Rectal smooth muscle tissue (tissue), 1 donor: Measurements from ENCODE around the gene EPHB2.

Source experiments
- H3K27ac ChIP-seq: one replicate; pipeline ENCODE4 v1.7.0; 2013; ENCODE audit warnings: low read depth, low read length, inconsistent platforms
- H3K27me3 ChIP-seq: one replicate; pipeline ENCODE4 v1.7.0; 2013; ENCODE audit warnings: low read length; ENCODE audit not compliant: control insufficient read depth, insufficient read depth
- H3K36me3 ChIP-seq: one replicate; pipeline ENCODE4 v1.7.0; 2013; ENCODE audit warnings: low read length; ENCODE audit not compliant: control insufficient read depth, insufficient read depth
- H3K4me1 ChIP-seq: one replicate; pipeline ENCODE4 v1.7.0; 2013; ENCODE audit warnings: low read length; ENCODE audit not compliant: control insufficient read depth, insufficient read depth
- H3K4me3 ChIP-seq: one replicate; pipeline ENCODE4 v1.7.0; 2013; ENCODE audit warnings: low read length
- H3K9ac ChIP-seq: one replicate; pipeline ENCODE4 v1.7.0; 2013; ENCODE audit warnings: low read length

The EPHB2 gene

DNA sequence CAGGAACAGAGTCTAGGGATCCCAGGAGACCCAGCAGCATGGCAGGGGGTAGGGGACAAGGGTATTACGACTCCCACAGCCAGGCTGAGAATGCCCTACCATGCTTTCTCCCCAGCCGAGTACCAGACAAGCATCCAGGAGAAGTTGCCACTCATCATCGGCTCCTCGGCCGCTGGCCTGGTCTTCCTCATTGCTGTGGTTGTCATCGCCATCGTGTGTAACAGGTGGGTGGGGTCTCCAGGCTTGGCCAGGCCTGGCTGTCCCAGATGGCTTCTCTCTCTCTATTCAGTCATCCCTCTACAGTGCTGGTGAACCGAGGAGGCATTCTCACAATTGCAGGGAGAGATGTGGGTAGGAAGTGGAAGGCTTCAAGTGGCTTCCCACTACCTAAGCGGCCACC, 184.7 kb downstream of the EPHB2 start:
- no peak overlapping the region for H3K27ac ChIP-seq
- no peaks in the 10 kb centered on the region for H3K27me3 ChIP-seq
- no peaks in the 10 kb centered on the region for H3K4me1 ChIP-seq
- H3K4me3 ChIP-seq = no peak overlapping the region
- H3K36me3 ChIP-seq = peaks cover 5% of the 10 kb centered on the region
- H3K9ac ChIP-seq = no peak overlapping the region

DNA sequence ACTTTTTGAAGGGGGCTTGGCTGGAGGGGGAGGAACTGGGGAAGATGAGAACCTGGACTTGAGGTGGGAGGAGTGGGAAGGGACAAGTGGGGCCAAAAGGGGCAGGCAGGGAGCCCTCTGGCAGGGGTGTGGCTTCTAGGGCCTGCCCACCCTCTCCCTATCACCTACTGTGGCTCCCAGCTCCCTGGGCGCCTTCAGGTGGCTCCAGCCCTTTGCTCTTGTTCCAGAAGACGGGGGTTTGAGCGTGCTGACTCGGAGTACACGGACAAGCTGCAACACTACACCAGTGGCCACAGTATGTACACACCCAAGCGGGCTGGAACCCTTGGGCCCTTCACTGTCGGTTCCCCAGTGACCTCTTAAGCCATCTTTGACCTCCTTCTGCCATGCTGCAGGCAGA, 185.5 kb downstream of the EPHB2 start:
- no peak overlapping the region for H3K9ac ChIP-seq
- no peaks in the 10 kb centered on the region for H3K4me1 ChIP-seq
- peaks cover 5% of the 10 kb centered on the region for H3K36me3 ChIP-seq
- no peaks in the 10 kb centered on the region for H3K27me3 ChIP-seq
- no peak overlapping the region for H3K27ac ChIP-seq
- no peak overlapping the region for H3K4me3 ChIP-seq

- Histone ChIP-seq H3K4me3 (no peak overlapping the region), H3K27ac (no peak overlapping the region), H3K27me3 (no peaks in the 10 kb centered on the region), H3K4me1 (no peaks in the 10 kb centered on the region), H3K36me3 (no peaks in the 10 kb centered on the region), H3K9ac (no peak overlapping the region)
Measured at GRCh38 chr1:22900451-22900850, 189.8 kb downstream of the EPHB2 start.

DNA sequence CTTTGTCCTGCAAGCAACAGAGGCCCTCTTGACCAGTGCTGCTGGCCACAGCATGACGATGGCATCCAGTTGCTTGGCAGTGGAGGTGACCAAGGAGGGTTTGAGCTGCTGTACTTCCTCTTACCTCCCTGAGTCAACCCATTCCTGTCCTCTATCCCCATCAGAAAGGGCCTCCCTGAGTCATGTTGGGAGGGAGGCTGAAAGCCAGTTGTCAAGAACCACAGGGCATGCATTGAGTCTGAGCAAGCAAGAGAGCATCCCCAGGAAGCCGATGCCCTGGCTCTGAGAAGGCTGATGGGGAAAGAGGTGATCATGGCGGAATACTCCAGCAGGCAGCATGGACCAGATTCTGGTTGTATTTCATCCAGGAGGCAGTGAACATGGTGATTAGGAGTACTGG, 192.5 kb downstream of the EPHB2 start:
- Histone ChIP-seq H3K27me3 (no peaks in the 10 kb centered on the region), H3K9ac (no peak overlapping the region), H3K36me3 (no peaks in the 10 kb centered on the region), H3K27ac (no peak overlapping the region), H3K4me1 (no peaks in the 10 kb centered on the region), H3K4me3 (no peak overlapping the region)

GRCh38 chr1:22906968-22907367, 196.3 kb downstream of the EPHB2 start:
- Histone ChIP-seq H3K4me3 (no peak overlapping the region), H3K36me3 (peaks cover 2% of the 10 kb centered on the region), H3K9ac (no peak overlapping the region), H3K27me3 (no peaks in the 10 kb centered on the region), H3K27ac (no peak overlapping the region), H3K4me1 (no peaks in the 10 kb centered on the region)

DNA sequence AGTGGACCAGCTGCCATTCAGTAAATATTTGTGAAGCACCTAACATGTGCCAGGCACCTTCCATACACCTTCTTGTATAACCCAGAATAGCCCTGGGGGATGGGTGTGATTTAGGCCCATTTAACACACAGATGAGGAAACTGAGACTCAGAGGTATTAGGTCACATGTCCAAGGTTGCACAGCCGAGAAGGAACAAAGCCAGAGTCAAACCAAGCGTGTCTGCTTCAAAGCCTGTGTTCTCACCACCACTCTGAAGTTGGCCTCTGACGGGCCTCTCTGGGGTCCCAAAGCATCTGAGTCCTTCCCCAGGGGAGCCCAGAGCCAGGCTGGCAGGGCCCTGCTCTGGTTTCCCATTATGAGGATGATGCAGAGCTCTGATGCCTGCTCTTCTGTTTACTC, 196.9 kb downstream of the EPHB2 start:
- Histone ChIP-seq H3K36me3 (peaks cover 6% of the 10 kb centered on the region), H3K4me1 (no peaks in the 10 kb centered on the region), H3K9ac (no peak overlapping the region)

DNA sequence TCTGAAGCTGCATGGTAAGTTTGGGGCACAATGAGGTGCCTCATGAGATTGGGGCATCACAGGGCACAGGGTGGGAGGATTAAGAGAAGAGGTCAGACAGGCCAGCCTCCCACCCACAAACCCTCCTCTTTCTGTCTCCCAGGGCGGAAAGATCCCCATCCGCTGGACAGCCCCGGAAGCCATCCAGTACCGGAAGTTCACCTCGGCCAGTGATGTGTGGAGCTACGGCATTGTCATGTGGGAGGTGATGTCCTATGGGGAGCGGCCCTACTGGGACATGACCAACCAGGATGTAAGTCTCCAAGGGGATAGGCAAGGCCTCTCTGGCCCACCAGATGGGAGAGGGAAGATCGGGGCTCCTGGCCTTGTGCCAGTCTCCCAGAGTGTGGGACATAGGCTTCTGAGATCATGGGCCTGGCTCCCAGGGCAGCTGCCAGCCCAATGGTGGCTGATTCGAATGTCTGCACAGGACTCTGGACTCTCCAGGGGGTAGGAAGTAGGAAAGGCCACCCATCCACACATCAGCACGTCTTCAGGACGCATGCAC, 198.3 kb downstream of the EPHB2 start:
- Histone ChIP-seq H3K4me1 (no peaks in the 10 kb centered on the region), H3K36me3 (peaks cover 6% of the 10 kb centered on the region), H3K27me3 (no peaks in the 10 kb centered on the region), H3K9ac (no peak overlapping the region), H3K4me3 (no peak overlapping the region), H3K27ac (no peak overlapping the region)

More for the DNA sequence above, 196.9 kb downstream of the EPHB2 start:
- Histone ChIP-seq H3K4me3 (no peak overlapping the region), H3K27ac (no peak overlapping the region), H3K27me3 (no peaks in the 10 kb centered on the region)

DNA sequence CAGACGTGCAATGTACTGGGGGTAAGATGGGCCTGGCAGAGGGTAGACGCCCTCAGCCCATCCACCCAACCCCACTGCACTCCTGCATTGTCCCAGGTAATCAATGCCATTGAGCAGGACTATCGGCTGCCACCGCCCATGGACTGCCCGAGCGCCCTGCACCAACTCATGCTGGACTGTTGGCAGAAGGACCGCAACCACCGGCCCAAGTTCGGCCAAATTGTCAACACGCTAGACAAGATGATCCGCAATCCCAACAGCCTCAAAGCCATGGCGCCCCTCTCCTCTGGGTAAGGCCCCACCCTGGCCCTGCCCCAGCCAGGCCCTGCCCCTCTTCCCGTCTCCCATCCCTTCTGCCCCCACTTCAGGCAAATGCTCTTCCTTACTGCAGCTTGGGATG, 199.6 kb downstream of the EPHB2 start:
- H3K4me3 ChIP-seq = no peak overlapping the region
- no peaks in the 10 kb centered on the region for H3K27me3 ChIP-seq
- no peaks in the 10 kb centered on the region for H3K4me1 ChIP-seq
- no peak overlapping the region for H3K27ac ChIP-seq
- H3K9ac ChIP-seq = no peak overlapping the region
- H3K36me3 ChIP-seq = peaks cover 6% of the 10 kb centered on the region

DNA sequence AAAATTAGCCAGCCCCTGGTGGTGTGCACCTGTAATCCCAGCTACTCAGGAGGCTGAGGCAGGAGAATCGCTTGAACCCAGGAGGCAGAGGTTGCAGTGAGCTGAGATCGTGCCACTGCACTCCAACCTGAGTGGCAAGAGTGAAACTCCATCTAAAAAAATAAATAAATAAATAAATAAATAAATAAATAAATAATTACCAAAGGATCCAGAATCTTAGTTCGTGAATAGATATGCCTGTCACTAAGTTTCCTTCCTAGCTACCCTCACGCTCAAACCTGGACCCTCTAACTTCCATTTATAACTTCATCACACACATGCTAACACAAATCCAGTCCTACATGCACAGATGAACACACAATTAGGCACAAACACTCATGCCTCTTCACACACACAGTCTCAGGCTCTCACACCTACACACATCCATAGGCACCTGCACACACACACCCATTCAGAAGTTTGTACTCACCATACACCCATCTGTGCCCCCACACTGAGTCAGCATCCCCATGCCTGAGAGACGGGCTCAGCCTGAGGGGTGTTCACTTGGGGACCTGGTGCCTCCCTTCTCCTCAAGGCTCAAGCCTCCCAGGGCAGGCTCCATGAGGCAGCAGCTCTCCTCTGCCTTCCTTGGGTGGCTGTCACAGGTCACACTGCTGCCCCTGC, 200.5 kb downstream of the EPHB2 start:
- no peak overlapping the region for H3K9ac ChIP-seq
- H3K27me3 ChIP-seq = no peaks in the 10 kb centered on the region
- H3K4me1 ChIP-seq = no peaks in the 10 kb centered on the region
- H3K36me3 ChIP-seq = peaks cover 6% of the 10 kb centered on the region
- no peak overlapping the region for H3K27ac ChIP-seq
- H3K4me3 ChIP-seq = no peak overlapping the region

DNA sequence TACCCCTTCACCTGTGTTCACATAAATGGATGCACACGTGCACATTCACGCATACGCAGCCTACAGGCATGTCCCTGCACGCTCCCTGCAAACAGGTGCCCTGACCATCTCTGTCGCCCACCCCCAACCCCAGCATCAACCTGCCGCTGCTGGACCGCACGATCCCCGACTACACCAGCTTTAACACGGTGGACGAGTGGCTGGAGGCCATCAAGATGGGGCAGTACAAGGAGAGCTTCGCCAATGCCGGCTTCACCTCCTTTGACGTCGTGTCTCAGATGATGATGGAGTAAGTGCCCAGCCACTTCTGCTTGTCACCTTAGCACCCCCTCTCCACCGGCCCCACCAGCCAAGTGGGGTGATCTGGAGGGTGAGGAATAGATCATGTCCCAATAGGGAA, 201.7 kb downstream of the EPHB2 start:
- no peaks in the 10 kb centered on the region for H3K27me3 ChIP-seq
- no peaks in the 10 kb centered on the region for H3K4me1 ChIP-seq
- H3K9ac ChIP-seq = no peak overlapping the region
- peaks cover 6% of the 10 kb centered on the region for H3K36me3 ChIP-seq
- no peak overlapping the region for H3K4me3 ChIP-seq
- H3K27ac ChIP-seq = no peak overlapping the region

GRCh38 chr1:22913421-22914141, 202.9 kb downstream of the EPHB2 start:
- no peak overlapping the region for H3K4me3 ChIP-seq
- H3K27ac ChIP-seq = no peak overlapping the region
- H3K36me3 ChIP-seq = peaks cover 6% of the 10 kb centered on the region
- no peaks in the 10 kb centered on the region for H3K4me1 ChIP-seq
- H3K9ac ChIP-seq = no peak overlapping the region
- H3K27me3 ChIP-seq = no peaks in the 10 kb centered on the region

GRCh38 chr1:22914156-22914555, 203.5 kb downstream of the EPHB2 start:
- no peak overlapping the region for H3K9ac ChIP-seq
- H3K4me1 ChIP-seq = no peaks in the 10 kb centered on the region
- peaks cover 4% of the 10 kb centered on the region for H3K36me3 ChIP-seq
- no peak overlapping the region for H3K4me3 ChIP-seq
- H3K27ac ChIP-seq = no peak overlapping the region
- H3K27me3 ChIP-seq = no peaks in the 10 kb centered on the region
